Gastroesophageal sphincter (tissue), 4 donors: Measurements from ENCODE around the gene LLGL1. TPM values are rescaled to one million over a fixed set of nuclear protein-coding genes. Genes with fewer than 3 reads are reported as not detected.

Source experiments
- ATAC-seq: fragments of 150-250 bp; one replicate; pipeline ENCODE4 v1.9.1; 2016; ENCODE audit warnings: mild to moderate bottlenecking, moderate library complexity
- H3K27ac ChIP-seq, 4 donors: fragments of 200-600 bp; sonication (generic) in 3 of 4; 1 replicate in 3 of 4; 2 replicates in 1 of 4; pipeline ENCODE4 v1.5.1; 2016 to 2019
- H3K27me3 ChIP-seq: fragments of 200-600 bp; sonication (generic); one replicate; pipeline ENCODE4 v1.5.1; 2019
- H3K36me3 ChIP-seq, 2 donors: fragments of 200-600 bp; sonication (generic); one replicate each; pipeline ENCODE4 v1.5.1; 2019; ENCODE audit warnings: control low read depth in 1 of 2
- H3K4me1 ChIP-seq, 3 donors: fragments of 200-600 bp; sonication (generic); 1 replicate in 2 of 3; 2 replicates in 1 of 3; pipeline ENCODE4 v1.5.1; 2016 to 2019; ENCODE audit warnings: control low read depth in 2 of 3
- H3K4me3 ChIP-seq, 2 donors: fragments of 200-600 bp; sonication (generic); one replicate each; pipeline ENCODE4 v1.5.1; 2019; ENCODE audit warnings: mild to moderate bottlenecking in 1 of 2, moderate library complexity in 1 of 2
- H3K9me3 ChIP-seq, 3 donors: fragments of 200-600 bp; sonication (generic); one replicate each; pipeline ENCODE4 v1.5.1; 2017 to 2019; ENCODE audit warnings: control low read depth in 2 of 3
- EP300 ChIP-seq: sonication (generic); formaldehyde crosslinking; IDR thresholded peaks from one replicate; pipeline ENCODE4 v1.6.1; 2017; ENCODE audit warnings: antibody characterized with exemption, mild to moderate bottlenecking
- POLR2A ChIP-seq, 2 donors: fragments of 450-650 bp; IDR thresholded peaks; one replicate each; pipeline ENCODE4 v1.6.1; 2017; ENCODE audit warnings: antibody characterized with exemption in 2 of 2, mild to moderate bottlenecking in 2 of 2, moderate library complexity in 1 of 2
- POLR2AphosphoS5 ChIP-seq: sonication (generic); formaldehyde crosslinking; IDR thresholded peaks from one replicate; pipeline ENCODE4 v1.6.1; 2017; ENCODE audit warnings: antibody characterized with exemption
- WGBS, 2 donors: methylation state at CpG; one replicate each; pipeline ENCODE4 v1.1.5; 2018; ENCODE audit warnings: low coverage in 1 of 2; 5-methylcytosine and 5-hydroxymethylcytosine counted together
- total RNA-seq, 4 donors: library from RNA; depleted of rRNA; stranded (reverse); fragments of >200 nt; gene quantifications; one replicate each; pipeline ENCODE4 v1.1.0, GENCODE V29; 2016
- TF ChIP-seq, protein P1 (sequence below), 4 experiments: fragments of 200-600 bp in 2 of 4; fragments of 450-650 bp in 2 of 4; sonication (generic) in 1 of 4; IDR thresholded peaks; one replicate each; pipeline ENCODE4 v1.5.1; 2017 to 2019; ENCODE audit warnings: antibody characterized with exemption in 4 of 4, mild to moderate bottlenecking in 2 of 4, moderate library complexity in 2 of 4

Gene LLGL1
- total RNA-seq, 4 donors from 2014 or later, result 16.7 to 31.7 (median 22.1) TPM

DNA sequence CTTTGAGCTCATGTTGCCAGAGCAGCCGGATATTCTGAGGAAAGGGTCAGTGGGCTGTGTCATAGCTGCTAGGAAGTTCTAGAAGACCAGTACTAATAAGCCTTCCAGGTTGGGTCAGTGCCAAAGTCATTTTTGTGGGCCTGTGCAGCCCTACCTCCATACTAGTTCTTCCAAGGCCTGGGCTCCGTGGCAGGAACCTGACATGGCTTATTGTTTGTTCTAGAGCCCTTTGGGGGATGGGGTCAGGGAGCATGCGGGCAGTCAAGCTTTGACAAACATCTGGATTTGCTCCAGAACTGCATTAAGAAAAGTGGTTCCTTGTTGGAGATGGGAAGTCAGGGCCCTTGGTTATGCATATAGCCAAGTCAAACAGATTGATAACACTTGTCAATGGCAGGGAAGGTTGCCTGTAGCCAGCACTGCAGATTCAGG is 34.2 kb upstream of the LLGL1 start:
- Histone ChIP-seq H3K4me3 (peak overlapping the region in 1 of 2 donors; percentile 3), H3K4me1 (peaks cover 7 to 97% (median 56%) of the 10 kb centered on the region in 3 donors), H3K27ac (peak overlapping the region in 3 of 4 donors; percentile 40 to 60 (median 59)), H3K27me3 (no peaks in the 10 kb centered on the region), H3K9me3 (no peaks in the 10 kb centered on the region), H3K36me3 (peaks cover 0 to 27% of the 10 kb centered on the region in 2 donors)
- TF ChIP-seq POLR2A (IDR thresholded peaks at IDR 0.05), result no peak
- TF ChIP-seq POLR2AphosphoS5, result peak; percentile 18
- WGBS, 2 donors, result 0 to 18% methylated on average over 1 to 2 of the region's 3 CpGs
- peak; percentile 33 for ATAC-seq

DNA sequence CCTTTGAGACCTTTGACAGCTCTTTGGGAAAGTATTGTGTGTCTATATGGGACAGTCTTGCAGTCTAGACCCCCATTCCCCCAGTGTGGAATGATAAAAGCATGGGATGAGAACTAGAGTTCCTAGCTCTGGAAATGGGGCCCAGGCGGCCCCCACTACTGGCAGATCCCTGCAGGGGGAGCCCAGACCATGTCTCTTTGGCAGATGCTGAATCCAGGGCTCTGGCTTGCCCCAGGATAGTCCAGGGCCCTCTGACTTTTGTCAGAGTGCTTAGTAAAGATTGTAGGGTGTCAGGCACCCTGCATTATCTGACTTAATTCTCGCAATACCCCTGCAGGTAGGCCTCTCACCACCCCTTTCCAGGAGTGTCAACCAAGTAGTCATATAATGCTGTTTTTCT is 33.5 kb upstream of the LLGL1 start:
- ATAC-seq, result no peak
- no peaks in the 10 kb centered on the region for H3K9me3 ChIP-seq
- H3K27me3 ChIP-seq, result no peaks in the 10 kb centered on the region
- H3K36me3 ChIP-seq, result peaks cover 0 to 34% of the 10 kb centered on the region in 2 donors
- 86 to 100% methylated on average over 1 of the region's 2 CpGs for WGBS, 2 donors
- no peak for TF ChIP-seq POLR2A (IDR thresholded peaks at IDR 0.05)
- TF ChIP-seq, protein P1, sequence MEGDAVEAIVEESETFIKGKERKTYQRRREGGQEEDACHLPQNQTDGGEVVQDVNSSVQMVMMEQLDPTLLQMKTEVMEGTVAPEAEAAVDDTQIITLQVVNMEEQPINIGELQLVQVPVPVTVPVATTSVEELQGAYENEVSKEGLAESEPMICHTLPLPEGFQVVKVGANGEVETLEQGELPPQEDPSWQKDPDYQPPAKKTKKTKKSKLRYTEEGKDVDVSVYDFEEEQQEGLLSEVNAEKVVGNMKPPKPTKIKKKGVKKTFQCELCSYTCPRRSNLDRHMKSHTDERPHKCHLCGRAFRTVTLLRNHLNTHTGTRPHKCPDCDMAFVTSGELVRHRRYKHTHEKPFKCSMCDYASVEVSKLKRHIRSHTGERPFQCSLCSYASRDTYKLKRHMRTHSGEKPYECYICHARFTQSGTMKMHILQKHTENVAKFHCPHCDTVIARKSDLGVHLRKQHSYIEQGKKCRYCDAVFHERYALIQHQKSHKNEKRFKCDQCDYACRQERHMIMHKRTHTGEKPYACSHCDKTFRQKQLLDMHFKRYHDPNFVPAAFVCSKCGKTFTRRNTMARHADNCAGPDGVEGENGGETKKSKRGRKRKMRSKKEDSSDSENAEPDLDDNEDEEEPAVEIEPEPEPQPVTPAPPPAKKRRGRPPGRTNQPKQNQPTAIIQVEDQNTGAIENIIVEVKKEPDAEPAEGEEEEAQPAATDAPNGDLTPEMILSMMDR (IDR thresholded peaks at IDR 0.05), result peak in 1 of 4 experiments; percentile 10
- peak overlapping the region in 2 of 4 donors; percentile 59 to 60 for H3K27ac ChIP-seq
- H3K4me3 ChIP-seq, result no peak overlapping the region
- H3K4me1 ChIP-seq, result peaks cover 7 to 97% (median 57%) of the 10 kb centered on the region in 3 donors

DNA sequence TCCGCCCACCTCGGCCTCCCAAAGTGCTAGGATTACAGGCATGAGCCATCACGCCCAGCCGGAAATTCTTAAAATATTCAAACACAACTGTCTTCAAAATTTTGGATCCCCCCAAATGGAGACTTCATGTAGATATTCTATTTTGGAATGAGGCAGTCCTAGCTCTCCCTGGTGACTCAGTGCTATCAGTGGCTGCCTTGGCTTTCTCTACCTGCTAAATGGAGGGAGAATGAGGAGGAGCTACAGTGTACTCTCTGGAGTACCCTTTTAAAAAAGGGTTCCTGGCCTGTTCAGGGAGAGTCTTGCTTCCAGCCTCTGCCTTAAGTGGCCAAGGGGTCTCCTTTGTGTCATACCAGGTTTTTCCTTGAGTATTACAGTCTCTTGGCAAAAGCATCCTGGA is 31.0 kb upstream of the LLGL1 start:
- H3K27ac ChIP-seq, result no peak overlapping the region
- TF ChIP-seq POLR2AphosphoS5 (no peak), EP300 (no peak), POLR2A (IDR thresholded peaks at IDR 0.05) (no peak)
- TF ChIP-seq, protein P1 (IDR thresholded peaks at IDR 0.05), result no peak
- H3K4me1 ChIP-seq, result peaks cover 10 to 97% (median 47%) of the 10 kb centered on the region in 3 donors
- 50 to 95% methylated on average over 1 to 3 of the region's 4 CpGs for WGBS, 2 donors
- ATAC-seq, result no peak
- peaks cover 0 to 59% of the 10 kb centered on the region in 2 donors for H3K36me3 ChIP-seq
- no peaks in the 10 kb centered on the region for H3K9me3 ChIP-seq
- no peaks in the 10 kb centered on the region for H3K27me3 ChIP-seq
- H3K4me3 ChIP-seq, result no peak overlapping the region

DNA sequence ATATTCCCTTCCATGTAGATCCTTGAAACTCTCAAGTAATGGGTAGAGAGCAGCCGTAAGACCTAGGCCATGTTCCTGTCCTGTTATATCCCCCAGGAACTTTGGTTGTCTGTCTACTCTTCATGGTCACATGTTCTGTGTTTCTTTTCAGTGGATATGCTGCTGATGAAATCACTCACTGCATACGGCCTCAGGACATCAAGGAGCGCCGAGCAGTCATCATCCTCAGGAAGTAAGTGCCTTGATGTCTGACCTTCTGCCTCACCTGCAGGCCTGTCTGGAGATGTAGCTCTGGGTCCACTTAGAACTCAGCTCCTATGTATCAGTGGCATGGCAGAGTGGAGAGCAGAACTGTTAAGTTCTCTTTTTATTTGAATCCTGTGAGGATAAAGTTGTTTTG is 30.6 kb upstream of the LLGL1 start:
- Histone ChIP-seq H3K4me3 (no peak overlapping the region), H3K4me1 (peaks cover 8 to 97% (median 43%) of the 10 kb centered on the region in 3 donors), H3K36me3 (peaks cover 0 to 63% of the 10 kb centered on the region in 2 donors), H3K27ac (no peak overlapping the region), H3K9me3 (no peaks in the 10 kb centered on the region), H3K27me3 (no peaks in the 10 kb centered on the region)
- no peak for TF ChIP-seq EP300
- TF ChIP-seq POLR2A (IDR thresholded peaks at IDR 0.05), result no peak
- TF ChIP-seq POLR2AphosphoS5, result no peak
- TF ChIP-seq, protein P1 (IDR thresholded peaks at IDR 0.05), result no peak
- ATAC-seq, result no peak
- 50 to 59% methylated on average over 2 to 4 of the region's 4 CpGs for WGBS, 2 donors

- WGBS, 2 donors, result 45 to 59% methylated on average over 3 to 5 of the region's 5 CpGs
- H3K4me1 ChIP-seq, result peaks cover 8 to 97% (median 39%) of the 10 kb centered on the region in 3 donors
- no peaks in the 10 kb centered on the region for H3K27me3 ChIP-seq
- H3K9me3 ChIP-seq, result no peaks in the 10 kb centered on the region
- H3K27ac ChIP-seq, result no peak overlapping the region
- TF ChIP-seq, protein P1 (IDR thresholded peaks at IDR 0.05), result no peak
- no peak for TF ChIP-seq POLR2AphosphoS5
- TF ChIP-seq POLR2A (IDR thresholded peaks at IDR 0.05), result no peak
- TF ChIP-seq EP300, result no peak
- H3K4me3 ChIP-seq, result no peak overlapping the region
- ATAC-seq, result no peak
- H3K36me3 ChIP-seq, result peaks cover 0 to 67% of the 10 kb centered on the region in 2 donors
These were observed 30.2 kb upstream of the LLGL1 start for GRCh38 chr17:18195246-18195645.
